Activated B cell treated with CpG ODN at 0.5 μM for 24 hours (primary cell): Measurements from ENCODE around the gene WDR4. TPM values are rescaled to one million over a fixed set of nuclear protein-coding genes. Genes with fewer than 3 reads are reported as not detected.
"Not testable (repeated sequence)": the region's sequence is repeated elsewhere in the genome, so short reads cannot be mapped to it uniquely, and the experiment has no call there.

ENCODE experiments used
- ATAC-seq: fragments of 200-7000 bp; cut with Tn5 transposase; one replicate; pipeline ENCODE4 v1.10.0; 2021; ENCODE audit warnings: low read depth, mild to moderate bottlenecking, moderate library complexity
- CTCF ChIA-PET: fragments of 350-600 bp; sonication (Branson Sonifier 250); formaldehyde crosslinking; loops from one replicate; lab custom pipeline; 2021; ENCODE audit warnings: antibody characterized with exemption; lab: Charles Lee
- POLR2A ChIA-PET: fragments of 350-600 bp; sonication (Branson Sonifier 250); formaldehyde crosslinking; loops from one replicate; lab custom pipeline; 2021; ENCODE audit warnings: antibody characterized with exemption; lab: Charles Lee
- DNase-seq: peaks from one replicate; pipeline ENCODE4 v3.0.0; 2022
- H3K27ac Mint-ChIP-seq: one replicate; pipeline ENCODE4 v1.8.0; 2020; ENCODE audit warnings: mixed read lengths
- H3K27me3 Mint-ChIP-seq: one replicate; pipeline ENCODE4 v1.8.0; 2021; ENCODE audit warnings: mixed read lengths
- H3K36me3 Mint-ChIP-seq: one replicate; pipeline ENCODE4 v1.8.0; 2021; ENCODE audit warnings: low read depth, mixed read lengths
- H3K4me1 Mint-ChIP-seq: one replicate; pipeline ENCODE4 v1.8.0; 2021; ENCODE audit warnings: mixed read lengths
- H3K4me3 Mint-ChIP-seq: one replicate; pipeline ENCODE4 v1.8.0; 2020; ENCODE audit warnings: mild to moderate bottlenecking, mixed read lengths
- H3K9me3 Mint-ChIP-seq: one replicate; pipeline ENCODE4 v1.8.0; 2020; ENCODE audit warnings: mixed read lengths
- intact Hi-C: fragments of 100-400 bp; cut with micrococcal nuclease; formaldehyde crosslinking; loops from one replicate; pipeline ENCODE4 v1.15.1; 2024
- total RNA-seq: library from RNA; stranded (reverse); gene quantifications from 2 replicates; pipeline ENCODE4 v1.2.3, GENCODE V29; 2022
- TF ChIP-seq, protein P1 (sequence below): fragments of 200-600 bp; IDR thresholded peaks from one replicate; pipeline ENCODE4 v1.8.0; 2022; ENCODE audit warnings: antibody characterized with exemption, mild to moderate bottlenecking

Gene WDR4
- total RNA-seq, 1 donor from 2014 or later, result 60.5 TPM

DNA sequence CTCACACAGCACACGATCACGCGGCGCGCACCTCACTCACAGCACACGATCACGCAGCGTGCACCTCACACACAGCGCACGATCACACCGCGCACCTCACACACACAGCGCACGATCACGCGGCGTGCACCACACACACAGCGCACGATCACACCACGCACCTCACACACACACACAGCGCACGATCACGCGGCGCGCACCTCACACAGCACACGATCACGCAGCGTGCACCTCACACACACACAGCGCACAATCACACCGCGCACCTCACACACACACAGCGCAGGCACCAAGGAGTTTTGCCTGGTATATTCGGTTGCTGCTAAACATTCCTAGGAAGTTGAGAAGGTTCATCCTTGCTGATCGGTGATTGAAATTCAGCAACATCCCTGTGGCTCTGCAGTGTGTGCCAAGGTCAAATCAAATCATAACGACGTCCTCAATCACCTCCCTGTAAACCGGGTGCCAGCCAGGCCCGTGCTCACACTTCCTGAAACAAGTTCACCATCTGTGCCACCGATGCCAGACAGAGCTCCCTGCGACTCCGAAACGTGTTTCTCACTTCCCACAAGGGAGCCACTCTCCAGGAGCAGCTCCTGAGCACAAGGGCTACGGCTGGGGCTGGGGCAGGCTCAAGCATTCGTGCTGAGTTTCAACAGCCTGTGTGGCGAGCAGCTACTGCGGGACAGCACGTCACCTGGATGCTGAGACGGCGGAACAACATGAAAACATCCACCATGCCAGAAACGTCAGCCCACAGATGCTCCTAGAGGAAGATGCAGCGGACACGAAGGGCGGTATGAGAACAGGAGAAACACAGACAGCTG lies 30.2 kb downstream of the WDR4 start:
- Mint-ChIP-seq H3K4me3 (no peak overlapping the region), H3K36me3 (peaks cover 97% of the 10 kb centered on the region), H3K9me3 (no peaks in the 10 kb centered on the region), H3K4me1 (no peaks in the 10 kb centered on the region), H3K27me3 (no peaks in the 10 kb centered on the region), H3K27ac (no peak overlapping the region)
- no peak for DNase-seq
- ATAC-seq, result no peak
- intact Hi-C loops, result no loop called here
- TF ChIP-seq, protein P1, sequence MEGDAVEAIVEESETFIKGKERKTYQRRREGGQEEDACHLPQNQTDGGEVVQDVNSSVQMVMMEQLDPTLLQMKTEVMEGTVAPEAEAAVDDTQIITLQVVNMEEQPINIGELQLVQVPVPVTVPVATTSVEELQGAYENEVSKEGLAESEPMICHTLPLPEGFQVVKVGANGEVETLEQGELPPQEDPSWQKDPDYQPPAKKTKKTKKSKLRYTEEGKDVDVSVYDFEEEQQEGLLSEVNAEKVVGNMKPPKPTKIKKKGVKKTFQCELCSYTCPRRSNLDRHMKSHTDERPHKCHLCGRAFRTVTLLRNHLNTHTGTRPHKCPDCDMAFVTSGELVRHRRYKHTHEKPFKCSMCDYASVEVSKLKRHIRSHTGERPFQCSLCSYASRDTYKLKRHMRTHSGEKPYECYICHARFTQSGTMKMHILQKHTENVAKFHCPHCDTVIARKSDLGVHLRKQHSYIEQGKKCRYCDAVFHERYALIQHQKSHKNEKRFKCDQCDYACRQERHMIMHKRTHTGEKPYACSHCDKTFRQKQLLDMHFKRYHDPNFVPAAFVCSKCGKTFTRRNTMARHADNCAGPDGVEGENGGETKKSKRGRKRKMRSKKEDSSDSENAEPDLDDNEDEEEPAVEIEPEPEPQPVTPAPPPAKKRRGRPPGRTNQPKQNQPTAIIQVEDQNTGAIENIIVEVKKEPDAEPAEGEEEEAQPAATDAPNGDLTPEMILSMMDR, result no peak
- ChIA-PET POLR2A (no interaction called here), CTCF (no interaction called here)

DNA sequence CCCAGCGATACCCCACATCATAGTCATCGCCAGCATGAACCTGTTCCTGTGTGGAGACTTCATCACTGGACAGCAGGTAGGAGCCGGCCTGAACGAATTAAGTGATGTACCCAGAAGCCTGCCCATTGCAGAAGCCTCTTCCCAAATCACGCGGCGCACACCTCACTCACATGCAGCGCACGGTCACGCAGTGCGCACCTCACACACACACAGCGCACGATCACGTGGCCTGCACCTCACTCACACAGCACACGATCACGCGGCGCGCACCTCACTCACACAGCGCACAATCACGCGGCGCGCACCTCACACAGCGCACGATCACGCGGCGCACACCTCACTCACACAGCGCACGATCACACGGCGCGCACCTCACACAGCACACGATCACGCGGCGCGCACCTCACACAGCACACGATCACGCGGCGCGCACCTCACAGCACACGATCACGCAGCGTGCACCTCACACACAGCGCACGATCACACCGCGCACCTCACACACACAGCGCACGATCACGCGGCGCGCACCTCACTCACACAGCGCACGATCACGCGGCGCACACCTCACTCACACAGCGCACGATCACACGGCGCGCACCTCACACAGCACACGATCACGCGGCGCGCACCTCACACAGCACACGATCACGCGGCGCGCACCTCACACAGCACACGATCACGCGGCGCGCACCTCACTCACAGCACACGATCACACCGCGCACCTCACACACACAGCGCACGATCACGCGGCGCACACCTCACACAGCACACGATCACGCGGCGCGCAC lies 31.0 kb downstream of the WDR4 start:
- CTCF ChIA-PET, H3K27ac Mint-ChIP-seq, ATAC-seq, POLR2A ChIA-PET, H3K27me3 Mint-ChIP-seq, H3K9me3 Mint-ChIP-seq, H3K4me3 Mint-ChIP-seq, DNase-seq, H3K4me1 Mint-ChIP-seq, intact Hi-C loops: not testable (repeated sequence)
- peaks cover 95% of the 10 kb centered on the region for H3K36me3 Mint-ChIP-seq

DNA sequence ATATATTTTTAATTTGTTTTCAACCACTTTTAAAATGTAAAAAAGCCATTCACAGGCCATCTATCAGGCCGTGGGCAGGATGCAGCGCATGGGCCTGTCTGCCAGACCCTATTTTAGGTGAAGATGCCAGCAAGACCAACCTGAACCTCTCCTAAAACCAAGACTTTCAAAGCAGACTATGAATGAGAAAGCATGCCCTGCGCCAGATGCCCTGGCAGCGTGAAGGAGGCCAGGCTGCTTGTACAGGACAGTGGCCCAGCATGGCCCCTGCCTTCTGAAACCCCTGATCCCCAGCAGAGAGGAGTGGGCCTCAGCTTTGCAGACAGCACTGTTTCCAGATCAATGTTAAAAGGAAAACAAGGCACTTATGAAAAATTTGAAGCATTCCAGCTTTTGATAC lies 31.6 kb downstream of the WDR4 start:
- Mint-ChIP-seq H3K36me3 (peaks cover 93% of the 10 kb centered on the region), H3K9me3 (no peaks in the 10 kb centered on the region), H3K4me1 (no peaks in the 10 kb centered on the region), H3K4me3 (no peak overlapping the region), H3K27me3 (no peaks in the 10 kb centered on the region), H3K27ac (no peak overlapping the region)
- TF ChIP-seq, protein P1, result no peak
- DNase-seq (no peak), ATAC-seq (no peak)
- ChIA-PET CTCF (no interaction called here), POLR2A (no interaction called here)
- intact Hi-C loops, result no loop called here

DNA sequence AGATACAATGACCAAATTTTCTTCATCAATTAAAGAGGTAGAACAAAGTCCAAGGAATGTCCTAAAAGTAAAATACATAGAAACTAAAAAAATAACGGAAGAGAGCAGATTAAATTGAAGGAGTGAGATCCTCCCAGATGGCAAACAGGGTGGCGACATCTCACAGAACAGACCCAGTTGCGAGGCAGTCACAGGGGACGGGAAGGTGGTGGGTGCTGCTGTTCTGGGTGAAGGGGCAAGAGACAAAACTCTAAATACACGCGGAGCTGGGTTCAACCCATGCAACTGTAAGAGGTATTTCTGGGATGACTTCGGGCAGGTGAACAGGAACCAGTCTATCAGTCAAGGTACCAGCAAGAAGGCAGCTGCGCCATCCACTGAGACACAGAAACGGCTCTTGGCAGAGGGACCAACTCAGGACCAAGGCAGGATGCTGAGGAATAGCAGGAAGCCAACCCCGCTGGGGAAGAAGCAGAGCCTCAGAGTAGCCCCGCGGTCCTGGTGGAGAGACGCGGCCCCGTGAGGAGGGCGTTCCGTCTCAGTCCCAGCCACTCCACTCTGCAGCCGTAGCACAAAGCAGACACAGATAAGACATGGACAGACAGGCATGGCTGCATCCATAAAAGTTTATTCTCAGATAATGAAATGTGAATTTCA lies 32.2 kb downstream of the WDR4 start:
- Mint-ChIP-seq H3K27ac (no peak overlapping the region), H3K4me1 (no peaks in the 10 kb centered on the region), H3K27me3 (no peaks in the 10 kb centered on the region), H3K4me3 (no peak overlapping the region), H3K36me3 (peaks cover 93% of the 10 kb centered on the region), H3K9me3 (no peaks in the 10 kb centered on the region)
- TF ChIP-seq, protein P1, result no peak
- CTCF ChIA-PET, result no interaction called here
- intact Hi-C loops, result no loop called here
- POLR2A ChIA-PET, result no interaction called here
- ATAC-seq (no peak), DNase-seq (no peak)

DNA sequence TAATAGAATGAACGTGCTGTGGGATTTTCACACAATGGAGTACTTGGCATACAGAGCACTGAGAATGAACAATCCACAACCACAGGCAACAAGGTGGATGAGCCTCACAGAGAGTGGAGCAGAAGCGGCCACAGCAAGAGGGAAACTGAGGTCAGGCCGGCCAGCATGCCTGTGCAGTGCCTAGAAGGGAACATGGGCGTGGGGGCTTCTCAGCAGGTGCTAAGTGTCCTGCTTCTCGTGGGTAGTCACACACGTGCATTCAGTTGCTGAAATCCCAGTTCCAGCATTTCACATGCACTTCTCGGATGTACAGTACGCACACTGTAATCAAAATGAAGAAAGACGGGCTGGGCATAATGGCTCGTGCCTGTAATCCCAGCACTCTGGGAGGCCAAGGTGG lies 33.1 kb downstream of the WDR4 start:
- ChIA-PET POLR2A (interaction anchor here (0.6 kb wide), 1 partner anchor 10 kb away, joined by 3 read pairs; no protein-coding TSS in a partner anchor), CTCF (no interaction called here)
- Mint-ChIP-seq H3K4me1 (no peaks in the 10 kb centered on the region), H3K9me3 (no peaks in the 10 kb centered on the region), H3K27me3 (no peaks in the 10 kb centered on the region), H3K4me3 (no peak overlapping the region), H3K36me3 (peaks cover 87% of the 10 kb centered on the region), H3K27ac (no peak overlapping the region)
- no peak for DNase-seq
- intact Hi-C loops, result no loop called here
- TF ChIP-seq, protein P1, result no peak
- ATAC-seq, result no peak
